ENCODE results near the gene AQR. TPM values are rescaled to one million over a fixed set of nuclear protein-coding genes. Genes with fewer than 3 reads are reported as not detected.
"Not testable (repeated sequence)": the region's sequence is repeated elsewhere in the genome, so short reads cannot be mapped to it uniquely, and the experiment has no call there.

The AQR gene
- total RNA-seq, 1 donor from 2014 or later = 28.5 TPM

DNA sequence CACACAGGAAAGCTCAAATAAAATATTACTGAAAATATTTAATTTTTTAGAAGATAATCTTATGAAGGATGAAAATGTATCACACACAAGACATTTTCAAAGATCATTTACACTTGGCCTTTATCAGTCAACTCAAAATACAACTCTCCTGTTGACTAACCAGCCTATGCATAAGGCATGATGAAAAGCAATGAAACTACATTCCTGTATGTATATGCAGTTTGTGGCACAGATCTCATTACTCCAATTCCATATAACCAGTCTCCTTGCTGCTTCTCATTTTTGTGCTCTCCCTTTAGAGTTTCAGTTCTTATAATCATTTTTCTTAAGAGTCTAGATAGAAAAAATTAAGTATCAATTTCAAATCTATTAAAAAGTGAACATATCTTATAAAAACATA is 25.8 kb downstream of the AQR start:
- DNase-seq (ENCODE audit: extremely low spot score, unreplicated experiment) = no peak
- Mint-ChIP-seq H3K9me3 (ENCODE audit: unreplicated experiment) (no peaks in the 10 kb centered on the region), H3K4me3 (ENCODE audit: unreplicated experiment) (no peak overlapping the region), H3K4me1 (ENCODE audit: unreplicated experiment) (peaks cover 3% of the 10 kb centered on the region), H3K36me3 (ENCODE audit: unreplicated experiment) (peaks cover 25% of the 10 kb centered on the region), H3K27me3 (ENCODE audit: unreplicated experiment) (no peaks in the 10 kb centered on the region), H3K27ac (ENCODE audit: unreplicated experiment) (no peak overlapping the region)
- TF ChIP-seq, protein P1, sequence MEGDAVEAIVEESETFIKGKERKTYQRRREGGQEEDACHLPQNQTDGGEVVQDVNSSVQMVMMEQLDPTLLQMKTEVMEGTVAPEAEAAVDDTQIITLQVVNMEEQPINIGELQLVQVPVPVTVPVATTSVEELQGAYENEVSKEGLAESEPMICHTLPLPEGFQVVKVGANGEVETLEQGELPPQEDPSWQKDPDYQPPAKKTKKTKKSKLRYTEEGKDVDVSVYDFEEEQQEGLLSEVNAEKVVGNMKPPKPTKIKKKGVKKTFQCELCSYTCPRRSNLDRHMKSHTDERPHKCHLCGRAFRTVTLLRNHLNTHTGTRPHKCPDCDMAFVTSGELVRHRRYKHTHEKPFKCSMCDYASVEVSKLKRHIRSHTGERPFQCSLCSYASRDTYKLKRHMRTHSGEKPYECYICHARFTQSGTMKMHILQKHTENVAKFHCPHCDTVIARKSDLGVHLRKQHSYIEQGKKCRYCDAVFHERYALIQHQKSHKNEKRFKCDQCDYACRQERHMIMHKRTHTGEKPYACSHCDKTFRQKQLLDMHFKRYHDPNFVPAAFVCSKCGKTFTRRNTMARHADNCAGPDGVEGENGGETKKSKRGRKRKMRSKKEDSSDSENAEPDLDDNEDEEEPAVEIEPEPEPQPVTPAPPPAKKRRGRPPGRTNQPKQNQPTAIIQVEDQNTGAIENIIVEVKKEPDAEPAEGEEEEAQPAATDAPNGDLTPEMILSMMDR (IDR thresholded peaks at IDR 0.05) = no peak

DNA sequence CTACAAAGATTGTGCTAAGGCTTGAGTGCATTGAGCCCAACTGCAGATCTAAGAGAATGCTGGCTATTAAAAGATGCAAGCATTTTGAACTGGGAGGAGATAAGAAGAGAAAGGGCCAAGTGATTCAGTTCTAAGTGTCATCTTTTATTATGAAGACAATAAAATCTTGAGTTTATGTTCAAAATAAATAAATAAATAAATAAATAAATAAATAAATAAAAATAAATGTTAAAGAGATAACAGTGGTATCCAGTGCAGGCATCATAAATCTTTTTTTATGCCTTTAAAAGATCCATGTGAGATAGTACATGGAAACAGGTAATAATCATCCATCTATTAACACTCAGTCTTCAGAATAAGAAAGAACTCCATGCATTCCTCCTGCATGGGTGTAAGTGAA is 26.3 kb downstream of the AQR start:
- H3K9me3 Mint-ChIP-seq (ENCODE audit: unreplicated experiment); H3K27me3 Mint-ChIP-seq (ENCODE audit: unreplicated experiment); H3K4me1 Mint-ChIP-seq (ENCODE audit: unreplicated experiment); DNase-seq (ENCODE audit: extremely low spot score, unreplicated experiment); H3K27ac Mint-ChIP-seq (ENCODE audit: unreplicated experiment); H3K4me3 Mint-ChIP-seq (ENCODE audit: unreplicated experiment): not testable (repeated sequence)
- peaks cover 27% of the 10 kb centered on the region for H3K36me3 Mint-ChIP-seq (ENCODE audit: unreplicated experiment)

DNA sequence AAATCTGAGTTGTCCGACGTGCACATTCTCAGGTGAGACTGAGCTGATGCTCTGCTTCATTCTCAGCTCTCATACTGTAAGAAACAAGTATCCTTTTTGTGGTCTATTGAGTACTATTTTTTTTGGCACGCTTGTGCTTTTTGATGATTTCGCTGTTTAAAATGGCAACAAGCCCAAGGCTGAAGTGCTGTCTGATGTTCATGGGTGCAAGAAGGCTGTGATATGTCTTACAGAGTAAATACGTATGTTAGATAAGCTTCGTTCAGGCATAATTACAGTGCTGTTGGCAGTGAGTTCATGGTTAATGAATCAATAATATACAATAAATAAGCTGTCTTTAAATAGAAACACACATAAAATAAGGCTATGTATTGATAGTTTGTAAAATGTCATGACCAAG is 27.2 kb downstream of the AQR start:
- no peak for DNase-seq (ENCODE audit: extremely low spot score, unreplicated experiment)
- peaks cover 30% of the 10 kb centered on the region for H3K36me3 Mint-ChIP-seq (ENCODE audit: unreplicated experiment)
- H3K4me1 Mint-ChIP-seq (ENCODE audit: unreplicated experiment) = peaks cover 3% of the 10 kb centered on the region
- no peak overlapping the region for H3K27ac Mint-ChIP-seq (ENCODE audit: unreplicated experiment)
- no peak overlapping the region for H3K4me3 Mint-ChIP-seq (ENCODE audit: unreplicated experiment)
- H3K27me3 Mint-ChIP-seq (ENCODE audit: unreplicated experiment) = no peaks in the 10 kb centered on the region
- no peaks in the 10 kb centered on the region for H3K9me3 Mint-ChIP-seq (ENCODE audit: unreplicated experiment)
- TF ChIP-seq, protein P1 (IDR thresholded peaks at IDR 0.05) = no peak

DNA sequence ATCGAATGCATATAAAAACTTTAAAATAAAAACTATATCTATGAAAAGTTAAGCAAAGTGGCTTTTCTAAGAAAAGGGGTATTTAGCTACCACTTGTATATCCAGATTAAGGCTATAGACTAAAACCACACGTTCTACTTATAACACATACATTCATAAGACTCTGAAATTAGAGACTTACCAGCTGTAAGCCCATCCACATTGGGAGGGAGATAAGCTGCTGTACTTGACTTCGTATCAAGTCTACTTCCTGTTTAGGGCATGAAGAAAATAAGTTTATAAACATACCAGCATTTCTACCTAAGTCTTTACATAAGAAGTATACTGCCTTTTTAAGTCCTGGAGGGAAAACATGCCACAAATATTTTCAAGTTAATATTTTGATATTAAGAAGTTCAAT is 27.7 kb downstream of the AQR start:
- TF ChIP-seq, protein P1 (IDR thresholded peaks at IDR 0.05) = no peak
- Mint-ChIP-seq H3K36me3 (ENCODE audit: unreplicated experiment) (peaks cover 30% of the 10 kb centered on the region), H3K4me1 (ENCODE audit: unreplicated experiment) (peaks cover 3% of the 10 kb centered on the region), H3K4me3 (ENCODE audit: unreplicated experiment) (no peak overlapping the region), H3K27me3 (ENCODE audit: unreplicated experiment) (no peaks in the 10 kb centered on the region), H3K27ac (ENCODE audit: unreplicated experiment) (no peak overlapping the region), H3K9me3 (ENCODE audit: unreplicated experiment) (no peaks in the 10 kb centered on the region)
- no peak for DNase-seq (ENCODE audit: extremely low spot score, unreplicated experiment)

DNA sequence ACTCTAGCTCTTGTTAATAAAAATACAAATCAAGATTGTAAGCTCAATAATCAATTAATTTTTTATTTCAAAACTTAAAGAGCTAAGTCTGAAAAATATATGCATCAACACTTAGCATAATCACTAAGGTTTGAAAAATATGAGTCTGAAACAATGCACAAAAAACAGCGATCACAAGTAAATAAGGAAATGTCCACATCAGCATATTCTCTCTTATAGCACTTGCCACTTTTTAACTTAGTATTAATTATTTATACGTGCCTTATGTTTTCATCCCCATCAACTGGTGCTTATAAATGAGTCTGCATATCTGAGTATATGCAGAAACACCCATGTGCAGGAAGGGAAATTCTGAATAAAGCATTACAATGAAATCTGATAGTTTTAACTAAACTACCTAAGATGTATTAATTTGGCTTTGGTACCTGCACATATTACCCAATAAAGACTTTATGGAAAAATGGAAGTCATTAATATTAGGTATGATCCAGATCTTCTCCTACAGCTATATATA is 28.3 kb downstream of the AQR start:
- Mint-ChIP-seq H3K4me3 (ENCODE audit: unreplicated experiment) (no peak overlapping the region), H3K36me3 (ENCODE audit: unreplicated experiment) (peaks cover 31% of the 10 kb centered on the region), H3K4me1 (ENCODE audit: unreplicated experiment) (peaks cover 3% of the 10 kb centered on the region), H3K27ac (ENCODE audit: unreplicated experiment) (no peak overlapping the region), H3K9me3 (ENCODE audit: unreplicated experiment) (no peaks in the 10 kb centered on the region), H3K27me3 (ENCODE audit: unreplicated experiment) (no peaks in the 10 kb centered on the region)
- no peak for DNase-seq (ENCODE audit: extremely low spot score, unreplicated experiment)
- TF ChIP-seq, protein P1 (IDR thresholded peaks at IDR 0.05) = no peak

Data from osteocyte (in vitro differentiated cells).